HG02610 (cell line): Measurements from ENCODE around the gene MINDY4.

ENCODE experiments used
- ATAC-seq: cut with Tn5 transposase; IDR thresholded peaks from one replicate; pipeline ENCODE4 v1.9.1; 2021; ENCODE audit warnings: mild to moderate bottlenecking, moderate library complexity; ENCODE audit not compliant: unreplicated experiment

The MINDY4 gene

GRCh38 chr7:30741289-30741688 lies 29.9 kb upstream of the MINDY4 start:
- no peak for ATAC-seq

DNA sequence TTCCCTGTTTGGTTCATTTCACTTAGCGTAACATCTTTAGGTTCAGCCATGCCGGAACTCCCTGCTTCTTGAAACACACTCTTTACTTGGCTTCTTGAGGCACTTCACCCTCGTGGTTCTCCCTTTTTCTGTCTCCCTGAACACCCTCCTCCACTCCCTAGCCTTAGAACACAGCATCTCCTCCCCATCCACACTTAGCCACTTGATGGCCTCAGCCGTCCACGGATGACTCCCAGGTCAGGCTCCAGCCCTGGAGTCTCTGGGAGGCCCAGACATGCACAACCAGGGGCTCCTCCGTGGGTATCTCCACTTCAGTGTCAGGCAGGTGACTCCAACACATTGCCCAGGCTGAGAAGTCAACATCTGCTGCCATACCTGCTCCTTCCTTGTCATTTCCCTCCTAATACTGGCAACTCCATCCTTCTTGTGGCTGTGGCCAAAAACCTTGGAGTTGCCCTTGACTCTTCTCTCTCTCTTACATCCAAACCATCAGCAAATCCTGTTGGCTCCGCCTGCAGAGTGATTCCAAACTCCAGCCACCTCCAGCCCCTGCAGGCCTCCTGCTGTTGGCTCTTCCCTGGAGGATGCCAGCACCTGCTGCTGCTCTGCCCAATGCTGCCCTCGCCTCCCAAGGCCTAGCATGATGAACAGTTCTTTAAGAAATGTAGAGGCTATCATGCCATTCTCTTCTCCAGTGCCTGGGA lies 27.7 kb upstream of the MINDY4 start:
- no peak for ATAC-seq

DNA sequence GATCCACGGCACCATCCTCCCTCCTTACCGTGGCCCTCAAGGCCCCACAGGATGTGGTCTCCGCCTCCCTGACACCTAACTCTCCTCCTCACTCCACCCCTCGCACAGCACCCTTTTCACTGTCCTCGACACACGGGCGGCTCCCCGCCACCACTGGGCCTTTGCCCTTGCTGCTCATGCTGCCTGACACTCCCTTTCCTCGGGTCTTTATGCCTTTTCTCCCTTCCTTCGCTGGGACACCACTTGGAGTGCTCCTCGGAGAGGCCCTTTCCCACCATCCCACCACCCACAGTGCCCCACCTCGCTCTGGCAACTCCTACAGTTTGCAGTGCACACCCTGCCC lies 27.2 kb upstream of the MINDY4 start:
- ATAC-seq: no peak

GRCh38 chr7:30745261-30745941 lies 25.8 kb upstream of the MINDY4 start:
- ATAC-seq: no peak

DNA sequence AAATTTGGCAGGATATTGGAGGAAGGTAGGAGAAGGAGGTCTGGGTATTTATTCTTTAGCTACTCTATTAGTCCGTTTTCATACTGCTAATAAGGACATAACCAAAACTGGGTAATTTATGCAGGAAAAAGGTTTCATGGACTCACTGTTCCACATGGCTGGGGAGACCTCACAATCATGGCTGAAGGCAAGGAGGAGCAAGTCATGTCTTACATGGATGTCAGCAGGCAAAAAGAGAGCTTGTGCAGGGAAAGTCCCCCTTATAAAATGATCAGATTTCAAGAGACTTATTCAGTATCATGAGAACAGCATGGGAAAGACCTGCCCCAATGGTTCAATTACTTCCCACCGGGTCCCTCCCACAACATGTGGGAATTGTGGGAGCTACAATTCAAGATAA lies 21.2 kb upstream of the MINDY4 start:
- no peak for ATAC-seq

DNA sequence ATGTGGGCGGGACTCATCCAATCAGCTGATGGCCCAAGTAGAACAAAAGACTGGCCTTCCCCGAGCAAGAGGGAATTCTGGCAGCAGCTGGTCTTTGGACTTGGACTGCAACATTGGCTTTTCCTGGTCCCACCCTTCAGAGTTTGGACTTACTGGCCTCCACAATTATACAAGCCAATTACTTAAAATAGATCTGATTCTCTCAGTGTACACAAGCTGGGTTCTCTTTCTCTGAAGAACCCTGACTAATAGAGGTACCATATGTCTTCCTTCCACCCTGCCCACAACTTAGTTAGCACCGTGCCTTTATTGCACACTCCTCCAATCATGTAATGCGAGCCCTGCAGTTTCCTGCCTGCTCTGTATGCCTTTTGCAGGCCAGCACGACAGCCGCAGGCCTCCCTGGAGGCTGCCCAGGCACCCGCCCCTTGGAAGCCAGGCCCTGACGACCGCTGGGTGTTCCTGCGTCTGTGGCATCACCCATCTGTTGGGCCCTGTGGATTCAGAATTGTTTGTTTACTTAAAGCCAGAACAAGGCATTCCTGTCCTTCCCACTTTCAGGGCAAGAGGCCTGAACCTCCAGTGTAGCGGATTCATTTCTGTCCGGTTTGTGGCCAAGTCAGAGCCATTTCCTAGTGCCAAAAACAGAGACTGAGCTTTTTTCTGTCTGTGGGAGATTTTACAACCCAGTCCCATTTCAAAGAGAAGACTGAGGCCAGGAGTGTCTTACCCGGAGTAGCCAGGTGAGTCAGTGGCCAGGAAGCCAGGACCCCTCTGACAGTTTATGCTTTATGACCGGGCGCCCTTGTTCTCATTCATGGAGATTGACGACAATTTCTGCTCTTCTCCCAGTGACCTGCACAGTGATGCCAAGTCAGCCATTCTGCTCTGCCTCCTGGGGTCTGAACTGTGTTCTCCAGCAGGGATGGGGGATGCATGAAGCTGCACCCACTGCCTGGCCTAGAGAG lies 20.2 kb upstream of the MINDY4 start:
- no peak for ATAC-seq

GRCh38 chr7:30751696-30752273 lies 19.4 kb upstream of the MINDY4 start, which contains the start of gene INMT:
Gene INMT (plus strand): TSS chr7:30752135. CDS start chr7:30752151, 16 bp downstream.
- ATAC-seq: no peak

- ATAC-seq: no peak
Measured at GRCh38 chr7:30752484-30752883, 18.7 kb upstream of the MINDY4 start.

- no peak for ATAC-seq
Measured at GRCh38 chr7:30752979-30753378, 18.2 kb upstream of the MINDY4 start.

- no peak for ATAC-seq
Measured at GRCh38 chr7:30754315-30754877, 16.8 kb upstream of the MINDY4 start.

- ATAC-seq: no peak
Measured at GRCh38 chr7:30755384-30756154, 15.6 kb upstream of the MINDY4 start.

DNA sequence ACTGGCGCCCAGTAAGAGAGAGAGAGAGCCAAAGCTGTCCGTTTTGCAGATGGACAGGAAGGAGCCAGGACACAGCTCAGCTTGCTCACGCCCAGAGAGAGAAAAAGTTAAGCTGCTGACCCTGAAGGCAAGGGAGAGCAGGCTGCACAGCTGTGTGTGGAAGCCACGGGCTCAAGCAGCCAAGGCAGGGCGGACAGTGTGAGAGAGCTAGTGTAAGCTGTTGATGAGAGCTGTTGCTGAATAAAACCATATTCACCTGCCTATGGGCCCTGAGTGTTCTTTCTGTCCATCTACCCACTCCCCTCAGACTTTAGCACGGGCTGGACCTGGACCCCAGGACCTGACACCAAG lies 13.9 kb upstream of the MINDY4 start:
- ATAC-seq: no peak

GRCh38 chr7:30760514-30761213 lies 10.6 kb upstream of the MINDY4 start:
- ATAC-seq: no peak

DNA sequence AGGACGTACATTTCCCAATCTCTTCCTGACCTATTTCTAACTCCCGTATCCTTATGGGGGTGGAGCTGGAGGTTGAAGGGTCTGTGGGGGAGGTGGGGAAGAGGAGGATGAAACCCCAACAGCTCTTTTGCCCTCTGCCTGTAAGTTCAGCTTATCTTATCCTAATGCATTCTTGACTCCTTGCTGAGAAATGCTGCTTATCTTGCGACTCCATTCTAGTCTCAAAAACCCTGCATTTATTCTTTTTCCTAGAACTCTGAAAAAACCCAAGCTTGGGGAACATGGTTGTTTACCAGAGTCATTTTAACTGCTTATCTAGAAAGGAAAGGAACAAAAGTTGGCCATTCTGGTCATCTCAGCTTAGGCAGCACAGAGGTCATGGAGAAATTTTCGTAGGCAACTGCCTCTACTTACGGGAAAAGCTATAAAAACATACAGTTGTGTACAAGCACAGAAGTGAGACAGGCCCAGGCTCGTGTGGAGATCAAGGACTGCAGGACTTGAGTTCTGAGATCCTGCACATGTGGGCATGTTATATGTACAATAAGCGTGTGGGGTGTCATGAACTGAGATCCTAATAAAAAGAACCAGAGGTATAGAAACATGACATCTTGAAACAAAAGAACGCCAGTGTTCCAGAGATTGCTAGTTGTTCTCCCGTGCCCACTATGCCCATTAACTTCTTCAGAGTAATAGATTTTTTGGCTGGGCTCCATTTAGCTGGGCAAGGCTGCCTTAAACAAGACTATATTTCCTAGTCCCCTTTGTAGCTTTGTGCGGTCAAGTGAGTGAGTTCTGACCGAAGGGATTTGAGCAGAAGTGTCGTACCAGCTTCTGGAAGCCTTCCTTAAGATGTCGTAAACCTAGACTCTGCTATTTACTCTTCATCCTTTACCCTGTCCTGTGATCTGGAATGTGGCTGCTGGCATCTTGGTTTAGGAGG lies 9.7 kb upstream of the MINDY4 start:
- no peak for ATAC-seq

DNA sequence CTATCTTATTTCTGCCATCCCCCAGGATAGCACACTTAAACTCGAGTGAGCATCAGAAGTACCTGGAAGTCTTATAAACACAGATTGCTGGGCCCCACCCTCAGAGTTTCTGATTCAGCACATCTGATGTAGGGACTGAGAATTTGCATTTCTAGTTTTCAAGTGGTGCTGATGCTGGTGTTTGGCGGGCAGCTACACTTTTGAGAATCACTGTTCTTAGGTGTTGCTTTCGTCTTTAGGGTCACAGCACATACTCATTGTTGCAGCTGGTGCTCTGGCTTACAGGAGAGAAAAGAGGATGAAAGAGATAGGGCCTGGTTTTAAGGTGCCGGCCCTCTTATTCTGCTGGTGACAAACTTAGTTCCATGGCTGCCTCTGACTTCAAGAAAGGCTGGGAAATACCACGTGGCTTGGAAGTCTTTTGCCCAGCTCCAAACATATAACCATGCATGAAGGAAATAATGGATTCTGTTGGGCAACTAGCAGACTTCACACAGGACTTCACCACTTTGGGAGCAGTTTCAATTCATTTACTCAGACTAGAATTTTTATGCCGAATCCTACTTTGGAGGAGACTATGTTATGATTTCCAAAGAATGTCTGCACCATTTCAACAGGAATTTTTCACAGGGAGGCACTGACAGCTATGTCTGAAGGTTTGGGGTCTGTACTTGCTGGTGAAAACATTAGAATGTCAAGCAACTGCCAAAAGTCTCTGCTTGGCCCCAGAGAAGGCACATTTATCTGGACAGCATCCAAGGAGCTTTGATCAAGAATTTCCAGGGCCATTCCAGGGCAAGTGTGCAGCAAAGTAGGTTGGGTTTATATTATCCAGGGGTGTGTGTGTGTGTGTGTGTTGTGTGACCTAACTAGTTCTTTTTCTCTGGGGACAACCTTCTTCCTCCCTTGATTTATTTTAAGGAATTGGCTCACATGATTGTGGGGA lies 6.9 kb upstream of the MINDY4 start:
- ATAC-seq: peak; percentile 92

DNA sequence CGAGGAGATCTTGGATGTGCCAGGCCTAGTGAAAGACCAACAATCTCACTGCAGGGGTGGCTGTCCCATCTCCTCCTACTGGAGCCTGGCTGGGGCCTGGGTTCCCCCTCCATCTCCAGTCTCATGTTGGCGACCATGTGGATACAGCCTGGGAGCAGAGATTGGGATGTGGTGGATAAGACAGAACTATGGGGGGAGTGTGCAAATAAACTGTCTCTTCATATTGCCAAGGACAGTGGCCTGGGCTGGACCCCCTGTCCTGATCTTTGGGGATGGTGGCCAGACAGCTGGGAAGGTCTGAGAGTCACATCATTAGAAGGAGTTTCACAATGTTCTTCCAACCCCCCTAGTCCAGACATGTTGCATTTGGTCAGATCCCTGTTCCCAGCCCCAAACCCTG lies 5.8 kb upstream of the MINDY4 start:
- ATAC-seq: no peak

- ATAC-seq: no peak
Measured at GRCh38 chr7:30770845-30771173, 408 bp upstream of the MINDY4 start.
